GM18502 (cell line): ENCODE results near the gene CLEC4G.

Experiments
- ATAC-seq: cut with Tn5 transposase; IDR thresholded peaks from one replicate; pipeline ENCODE4 v1.9.1; 2021; ENCODE audit warnings: mild to moderate bottlenecking; ENCODE audit not compliant: unreplicated experiment, poor library complexity

The CLEC4G gene

GRCh38 chr19:7730286-7731217, 1.4 kb downstream of the CLEC4G start:
- ATAC-seq = no peak

- no peak for ATAC-seq
Observed at GRCh38 chr19:7729831-7730285, 2.1 kb downstream of the CLEC4G start.

GRCh38 chr19:7729211-7729610, 2.7 kb downstream of the CLEC4G start:
- ATAC-seq = no peak

GRCh38 chr19:7725791-7726190, 6.1 kb downstream of the CLEC4G start:
- ATAC-seq = no peak

GRCh38 chr19:7722231-7722651, 9.7 kb downstream of the CLEC4G start:
- ATAC-seq = peak; percentile 53

- ATAC-seq = no peak
Observed at GRCh38 chr19:7720351-7720750, 11.6 kb downstream of the CLEC4G start.

GRCh38 chr19:7718668-7719067, 13.2 kb downstream of the CLEC4G start:
- ATAC-seq = no peak

GRCh38 chr19:7716762-7717161, 15.1 kb downstream of the CLEC4G start:
- ATAC-seq = no peak

GRCh38 chr19:7715671-7716070, 16.2 kb downstream of the CLEC4G start:
- no peak for ATAC-seq

GRCh38 chr19:7710616-7711015, 21.3 kb downstream of the CLEC4G start:
- ATAC-seq = no peak

GRCh38 chr19:7709932-7710460, 21.9 kb downstream of the CLEC4G start:
- no peak for ATAC-seq

GRCh38 chr19:7706955-7707456, 24.9 kb downstream of the CLEC4G start:
- no peak for ATAC-seq

- ATAC-seq = no peak
Observed at GRCh38 chr19:7706188-7706954, 25.5 kb downstream of the CLEC4G start.

GRCh38 chr19:7705387-7706187, 26.3 kb downstream of the CLEC4G start:
- ATAC-seq = peak; percentile 60

GRCh38 chr19:7704280-7705060, 27.4 kb downstream of the CLEC4G start:
- no peak for ATAC-seq

GRCh38 chr19:7703332-7703731, 28.6 kb downstream of the CLEC4G start:
- ATAC-seq = no peak

GRCh38 chr19:7701654-7702457, 30.1 kb downstream of the CLEC4G start, which contains the start of gene FCER2:
TSS of gene FCER2 (minus strand) at chr19:7702131. CDS start at chr19:7699760, 2,371 bp downstream.
- peak; percentile 50 for ATAC-seq

GRCh38 chr19:7701049-7701653, 30.8 kb downstream of the CLEC4G start:
- no peak for ATAC-seq
